Stimulated activated CD4-positive, alpha-beta T cell treated with anti-CD3 and anti-CD28 coated beads, Interleukin-12 subunit alpha, Interleukin-12 subunit beta, amount 100 ng/mL, for 4 hours (primary cell): ENCODE results near the gene KBTBD8.

Source experiments
- DNase-seq: peaks from one replicate; pipeline ENCODE4 v3.0.0-alpha.2; 2020

Gene KBTBD8

DNA sequence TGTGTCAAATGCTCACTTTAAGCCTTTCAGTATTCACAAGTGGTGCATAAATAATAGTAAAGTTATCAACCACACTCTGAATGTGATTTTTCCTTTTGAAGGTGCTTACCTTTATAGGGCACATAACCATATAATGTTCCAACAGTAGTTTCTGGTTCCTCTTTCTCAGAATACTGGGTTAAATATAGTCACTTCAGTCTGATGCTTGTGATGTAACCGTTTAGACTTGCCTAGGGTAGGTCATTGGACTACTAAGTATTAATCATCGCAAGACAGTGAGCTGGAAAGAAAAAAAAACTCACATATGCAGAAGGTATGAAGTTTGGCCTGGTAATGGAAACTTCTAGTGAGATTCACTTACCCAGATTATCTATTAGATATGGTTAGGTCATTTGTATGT lies 1.9 kb downstream of the KBTBD8 start:
- no peak for DNase-seq

DNA sequence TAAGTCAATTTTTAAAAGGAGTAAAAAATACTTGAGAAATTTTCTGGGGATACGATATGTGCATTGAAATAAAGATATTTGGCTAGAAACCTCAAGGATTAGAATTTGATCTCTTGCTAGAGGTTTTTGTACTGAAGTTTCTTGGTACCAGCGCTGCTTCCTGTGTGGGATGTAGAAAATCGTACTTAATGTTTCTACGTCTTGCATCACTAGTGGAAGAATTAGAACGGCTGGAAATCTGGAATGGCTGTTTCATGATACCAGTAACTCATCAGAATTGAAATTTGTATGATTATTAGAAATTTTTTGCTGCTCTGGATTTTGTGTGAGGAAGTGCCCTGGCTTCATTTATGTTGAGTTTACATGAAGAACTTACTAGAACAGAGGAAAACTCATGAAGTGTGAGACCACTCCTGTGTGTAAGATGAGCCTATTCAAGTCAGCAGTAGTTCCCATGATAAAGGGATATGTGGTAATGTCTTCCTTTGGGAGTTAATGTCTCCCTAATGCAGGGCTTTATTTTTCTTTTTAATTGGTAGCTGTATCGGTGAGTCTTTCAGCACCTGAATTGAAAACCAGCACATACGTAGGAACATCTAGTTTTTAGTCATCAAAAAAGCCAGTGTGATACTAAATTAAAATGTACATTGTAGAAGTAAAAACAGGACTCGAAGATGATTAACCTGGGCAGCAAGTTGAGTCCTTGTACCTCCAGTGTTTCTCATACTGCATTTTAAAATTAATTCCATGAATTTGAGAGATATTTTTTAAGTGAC lies 3.2 kb downstream of the KBTBD8 start:
- no peak for DNase-seq

DNA sequence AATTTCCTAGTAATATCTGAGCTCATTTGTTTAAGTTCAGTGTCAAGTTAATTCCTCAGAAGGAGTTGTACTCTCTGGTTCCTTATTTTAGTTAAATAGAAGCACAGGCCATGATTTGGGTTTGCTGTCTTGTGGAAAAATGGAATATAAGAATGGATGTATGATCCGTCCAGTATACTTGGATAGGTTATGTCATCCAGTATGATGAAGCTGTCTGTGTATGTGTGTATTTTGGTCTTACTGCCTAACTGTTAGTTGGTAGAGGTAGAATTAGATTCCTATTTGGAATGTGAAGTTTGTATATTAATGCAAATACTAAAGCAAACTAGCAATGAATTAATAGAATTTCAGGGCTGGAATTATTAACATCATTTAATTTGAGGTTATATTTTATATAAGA lies 7.9 kb downstream of the KBTBD8 start:
- DNase-seq, result no peak

DNA sequence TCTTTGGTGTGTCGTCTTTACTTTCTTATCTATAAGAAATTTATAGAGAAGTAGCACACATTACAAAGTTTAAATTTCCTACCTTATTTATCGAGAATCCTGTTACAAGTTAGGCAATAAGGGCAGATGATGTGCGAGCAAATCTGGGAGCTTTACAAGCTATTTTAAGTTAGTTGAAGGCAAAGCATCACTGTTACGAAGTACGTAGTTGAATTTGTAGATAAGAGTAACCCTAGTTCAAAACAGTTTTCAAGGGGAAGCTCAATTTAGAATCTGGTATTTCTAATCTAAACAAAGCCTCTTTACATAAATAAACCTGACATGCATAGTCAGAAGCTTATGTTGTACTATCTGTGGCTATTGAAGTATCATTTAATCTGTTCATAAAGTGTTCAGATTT lies 8.4 kb downstream of the KBTBD8 start:
- DNase-seq, result no peak

DNA sequence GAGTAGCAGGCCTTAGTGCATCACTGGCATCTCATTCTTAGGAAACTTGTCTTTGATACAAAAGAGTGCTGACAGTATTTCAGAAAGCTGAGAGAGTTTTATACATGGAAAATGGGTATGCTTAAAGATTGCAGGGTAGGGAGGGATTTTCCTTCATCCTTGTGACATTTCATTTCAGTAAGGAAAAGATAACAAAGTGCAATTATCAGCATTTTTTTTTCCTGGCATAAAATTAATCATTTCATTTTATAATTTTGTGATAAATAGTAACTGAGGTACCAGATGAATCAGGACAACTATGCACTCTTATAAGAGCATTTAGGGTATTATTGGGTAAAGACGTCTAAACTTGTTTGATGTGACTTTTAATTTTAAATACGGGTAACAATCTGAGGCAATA lies 10.3 kb downstream of the KBTBD8 start:
- DNase-seq, result no peak

DNA sequence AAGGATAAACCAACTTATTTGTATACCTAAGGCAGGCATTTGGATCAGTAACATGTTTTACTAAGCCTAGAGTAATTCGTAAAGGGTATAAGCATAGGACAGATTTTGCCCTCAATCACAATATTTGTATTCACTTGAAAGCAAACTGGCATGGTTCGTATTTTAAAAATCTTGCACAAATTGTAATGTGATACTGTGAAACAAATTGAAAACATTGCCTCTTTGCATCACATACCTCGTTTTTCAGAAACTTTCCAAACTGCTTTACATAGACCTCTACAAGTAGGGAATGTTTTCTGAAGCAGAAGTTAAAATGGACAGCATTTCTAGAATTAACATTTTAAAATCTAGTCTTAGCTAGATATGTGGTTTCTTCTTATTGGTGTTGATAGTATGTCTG lies 11.6 kb downstream of the KBTBD8 start:
- DNase-seq, result no peak

DNA sequence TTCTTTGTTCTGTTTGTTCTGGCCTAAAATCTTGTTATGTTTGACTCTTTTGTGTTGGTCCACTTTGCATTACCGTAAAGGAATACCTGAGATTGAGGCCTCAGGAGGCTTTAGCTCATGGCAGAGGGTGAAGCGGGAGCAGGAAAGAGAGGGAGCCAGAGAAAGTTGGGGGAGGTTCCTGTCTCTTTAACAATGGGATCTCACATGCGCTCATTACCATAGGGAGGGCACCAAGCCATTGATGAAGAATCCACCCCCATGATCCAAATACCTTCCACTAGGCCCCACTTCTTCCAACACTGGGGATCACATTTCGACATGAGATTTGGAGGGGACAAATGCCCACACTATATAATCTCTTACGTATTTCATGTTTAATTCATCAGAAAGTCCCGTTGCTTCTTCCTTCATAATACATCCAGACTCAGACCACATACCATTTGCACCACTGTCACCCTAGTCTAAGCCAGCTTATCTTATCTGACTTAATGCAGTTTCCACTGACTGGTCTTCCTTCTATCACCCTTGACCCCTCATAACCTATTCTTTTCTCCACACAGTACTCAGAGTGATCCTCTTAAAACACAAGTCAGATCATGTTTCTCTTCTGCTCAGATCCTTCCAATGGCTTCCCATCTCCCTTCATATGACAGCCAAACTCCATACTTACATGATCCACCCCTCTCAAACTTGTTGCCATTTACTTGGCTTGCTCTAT lies 13.5 kb downstream of the KBTBD8 start:
- DNase-seq, result no peak

DNA sequence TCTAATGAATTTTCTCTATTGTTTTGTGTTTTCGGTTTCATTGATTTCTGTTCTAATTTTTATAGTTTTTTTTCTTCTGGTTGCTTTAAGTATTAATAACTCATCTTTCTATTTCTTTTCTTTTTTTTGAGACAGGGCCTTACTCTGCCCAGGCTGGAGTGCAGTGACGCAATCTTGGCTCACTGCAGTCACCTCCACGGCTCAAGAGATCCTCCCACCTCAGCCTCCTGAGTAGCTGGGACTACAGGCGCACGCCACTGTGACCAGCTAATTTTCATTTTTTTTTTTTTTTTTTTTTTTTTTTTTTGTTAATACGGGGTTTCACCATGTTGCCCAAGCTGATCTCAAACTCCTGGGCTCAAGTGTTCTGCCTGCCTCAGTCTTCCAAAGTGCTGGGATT lies 14.5 kb downstream of the KBTBD8 start:
- no peak for DNase-seq

DNA sequence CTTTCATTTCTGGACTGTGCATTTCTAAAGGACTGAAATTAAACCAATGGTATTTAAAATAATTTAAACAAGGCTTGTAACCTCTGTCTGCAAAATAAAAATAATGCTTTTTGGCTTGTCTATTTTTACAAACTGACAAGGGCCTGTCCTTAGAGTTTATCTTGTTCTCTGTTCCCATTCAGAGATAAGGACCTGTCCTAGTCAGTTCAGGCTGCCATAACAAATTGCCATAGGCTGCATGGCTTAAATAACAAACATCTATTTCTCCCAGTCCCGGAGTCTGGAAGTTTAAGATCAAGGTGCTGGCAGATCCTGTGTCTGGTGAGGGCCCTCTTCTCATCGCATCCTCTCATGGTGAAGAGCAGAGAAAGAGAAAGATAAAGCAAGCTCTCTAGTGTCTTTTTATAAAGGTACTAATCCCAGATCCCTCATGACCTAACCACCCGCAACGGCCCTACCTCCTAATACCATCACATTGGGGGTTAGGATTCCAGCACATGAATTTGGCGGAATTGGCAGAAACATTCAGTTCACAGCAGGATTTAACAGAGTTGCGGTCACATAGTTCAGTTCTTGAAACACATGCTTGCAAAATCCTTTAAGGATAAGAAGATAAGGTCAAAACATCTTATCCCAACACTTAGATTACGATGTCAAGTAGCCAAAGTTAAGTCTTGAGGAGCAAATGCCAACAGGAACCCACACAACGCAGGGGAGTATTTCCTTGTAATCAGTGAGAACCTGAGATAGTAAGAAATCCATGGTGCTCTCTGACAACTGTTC lies 17.8 kb downstream of the KBTBD8 start:
- DNase-seq, result no peak

DNA sequence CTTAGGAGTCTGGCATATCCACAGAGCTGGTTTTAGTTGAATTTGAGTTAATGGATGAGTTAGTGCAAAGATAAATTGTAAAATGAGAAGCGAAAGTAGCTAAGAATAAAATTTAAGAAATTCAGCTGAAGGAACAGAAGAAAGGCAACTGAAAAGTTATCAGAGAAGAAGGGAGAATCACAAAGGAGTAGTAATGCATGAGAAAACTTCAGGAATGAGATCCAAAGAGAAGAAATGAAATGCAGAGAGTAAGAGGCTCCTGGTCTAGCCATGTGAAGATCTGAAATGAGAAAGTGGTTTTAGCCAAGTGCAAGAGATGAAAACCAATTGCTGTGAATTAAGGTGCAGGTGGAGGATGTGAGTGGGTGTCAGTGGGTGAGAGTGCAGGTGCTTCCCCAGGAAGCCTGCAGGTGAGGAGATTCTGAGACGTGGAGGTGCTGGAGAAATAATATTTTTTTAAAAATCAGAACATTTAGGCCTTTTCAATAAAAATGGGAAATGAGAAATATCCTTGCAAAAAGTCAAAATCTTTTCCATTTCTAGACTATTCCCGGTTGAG lies 18.5 kb downstream of the KBTBD8 start:
- DNase-seq, result no peak

DNA sequence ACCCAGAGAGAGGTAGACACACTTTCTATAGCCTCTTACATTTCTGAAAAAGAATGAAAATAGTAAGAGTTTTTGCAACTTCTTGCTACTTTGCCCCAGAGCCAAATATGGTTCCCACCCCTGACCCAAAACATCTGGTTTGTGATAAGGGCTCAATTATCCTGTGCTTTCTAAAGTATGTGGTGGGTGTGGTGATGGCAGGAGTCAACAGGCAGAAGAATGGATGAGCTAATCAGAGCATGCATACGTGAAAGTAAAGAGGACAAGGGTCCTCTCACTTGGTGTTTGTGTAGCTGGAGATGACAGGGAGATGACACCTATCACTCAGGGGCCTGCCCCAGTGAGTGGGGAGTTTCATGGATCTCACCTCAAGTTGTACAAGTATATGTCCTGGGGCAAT lies 19.1 kb downstream of the KBTBD8 start:
- no peak for DNase-seq

DNA sequence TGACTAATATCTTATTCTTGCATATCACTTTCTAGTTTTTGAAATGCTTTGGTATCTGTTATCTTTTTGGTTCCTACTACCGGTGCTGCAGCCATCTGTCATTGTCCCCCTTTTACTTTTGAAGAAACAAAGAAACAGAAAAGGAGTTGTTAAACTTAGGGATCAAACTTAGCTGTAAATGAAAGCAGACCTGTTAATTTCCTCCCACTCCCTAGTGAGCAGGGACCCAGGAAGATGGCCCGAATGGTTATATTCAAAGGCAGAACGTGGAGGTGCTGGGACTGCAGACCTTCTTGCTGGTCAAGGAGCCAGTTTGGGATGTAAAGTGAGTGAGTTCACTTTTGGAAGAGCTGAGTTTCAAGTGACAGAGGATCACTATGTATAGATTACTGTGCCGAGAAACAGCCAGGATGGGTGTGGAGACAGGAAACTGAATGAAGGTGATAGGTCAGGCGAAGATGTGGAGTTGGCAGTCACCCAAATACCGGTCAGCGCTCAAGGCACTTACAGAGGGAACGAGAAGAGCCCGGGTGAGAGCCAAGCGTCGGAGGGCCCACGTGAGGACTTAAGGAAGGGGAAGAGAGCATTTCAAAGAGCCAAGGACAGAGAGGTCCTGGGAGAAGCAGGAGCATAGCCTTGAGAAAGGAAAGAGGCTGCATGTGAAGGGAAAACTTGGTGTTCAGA lies 20.1 kb downstream of the KBTBD8 start:
- DNase-seq, result no peak

DNA sequence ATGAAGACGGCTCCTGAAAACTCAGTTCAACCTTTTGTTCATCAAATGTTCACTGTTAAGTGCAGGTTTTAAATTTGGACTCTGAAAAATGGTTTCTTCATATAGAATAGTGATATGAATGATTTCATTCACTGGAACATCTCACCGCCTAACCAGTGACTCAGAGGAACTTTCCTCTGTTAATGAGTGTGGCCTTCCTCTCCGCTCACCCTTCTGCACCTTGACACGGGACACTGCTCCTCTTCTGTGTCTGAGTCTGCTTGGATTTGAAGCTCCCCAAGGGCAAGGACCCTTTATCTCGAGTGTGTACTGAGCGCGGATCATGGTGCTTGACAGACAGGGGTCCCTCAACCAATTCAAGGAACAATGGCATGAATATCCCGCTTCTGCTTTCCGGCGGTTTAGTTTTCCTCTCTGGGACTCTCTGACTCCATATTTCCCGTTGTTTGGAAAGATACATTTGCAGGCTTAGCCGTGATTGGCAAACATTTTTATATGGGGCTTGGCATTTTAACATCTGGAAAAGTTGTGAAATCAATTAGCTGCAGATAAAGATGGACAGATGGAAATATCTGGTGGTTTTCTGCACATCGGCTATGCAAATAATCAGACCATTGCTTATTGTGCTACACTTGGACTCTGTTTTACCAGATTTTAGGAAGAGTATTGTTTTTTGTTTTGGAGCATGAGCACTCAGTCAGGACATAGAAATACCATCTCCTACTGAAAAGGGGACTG lies 20.9 kb downstream of the KBTBD8 start:
- no peak for DNase-seq

DNA sequence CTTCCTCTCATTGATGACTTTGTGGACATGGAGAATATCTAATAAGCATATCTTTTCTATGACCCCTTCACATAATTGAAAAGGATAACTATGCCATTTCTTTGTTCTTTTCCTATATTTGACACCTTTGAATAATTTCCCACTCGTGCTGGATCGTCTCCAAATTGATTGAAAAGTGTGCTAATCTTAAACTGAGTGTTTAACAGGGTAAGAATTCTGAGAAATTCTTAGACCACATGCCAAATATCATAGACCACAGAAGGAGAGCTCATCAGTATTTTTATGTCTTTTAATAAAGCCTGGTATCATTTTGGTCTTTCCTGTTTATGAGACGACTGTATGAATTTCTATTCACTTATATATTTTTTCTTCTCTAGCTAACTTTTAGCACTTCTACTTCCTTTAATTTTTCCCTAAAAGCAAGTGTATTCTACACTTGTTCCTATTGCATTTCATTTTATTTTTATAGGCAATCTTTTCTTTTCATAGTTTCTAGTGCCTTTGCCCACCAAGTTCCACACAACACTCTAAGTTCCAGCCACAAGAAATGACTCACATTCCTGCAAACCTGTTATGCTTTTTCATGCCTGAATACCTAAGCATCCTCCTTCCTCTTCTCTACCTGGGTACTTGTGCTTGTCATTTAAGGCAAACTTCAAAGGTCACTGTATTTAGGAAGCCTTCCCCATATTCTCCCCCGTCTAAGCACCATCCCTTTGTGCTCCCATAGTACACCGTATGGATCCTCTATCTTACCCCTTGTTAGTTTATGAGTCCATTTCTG lies 30.1 kb downstream of the KBTBD8 start:
- DNase-seq, result no peak

DNA sequence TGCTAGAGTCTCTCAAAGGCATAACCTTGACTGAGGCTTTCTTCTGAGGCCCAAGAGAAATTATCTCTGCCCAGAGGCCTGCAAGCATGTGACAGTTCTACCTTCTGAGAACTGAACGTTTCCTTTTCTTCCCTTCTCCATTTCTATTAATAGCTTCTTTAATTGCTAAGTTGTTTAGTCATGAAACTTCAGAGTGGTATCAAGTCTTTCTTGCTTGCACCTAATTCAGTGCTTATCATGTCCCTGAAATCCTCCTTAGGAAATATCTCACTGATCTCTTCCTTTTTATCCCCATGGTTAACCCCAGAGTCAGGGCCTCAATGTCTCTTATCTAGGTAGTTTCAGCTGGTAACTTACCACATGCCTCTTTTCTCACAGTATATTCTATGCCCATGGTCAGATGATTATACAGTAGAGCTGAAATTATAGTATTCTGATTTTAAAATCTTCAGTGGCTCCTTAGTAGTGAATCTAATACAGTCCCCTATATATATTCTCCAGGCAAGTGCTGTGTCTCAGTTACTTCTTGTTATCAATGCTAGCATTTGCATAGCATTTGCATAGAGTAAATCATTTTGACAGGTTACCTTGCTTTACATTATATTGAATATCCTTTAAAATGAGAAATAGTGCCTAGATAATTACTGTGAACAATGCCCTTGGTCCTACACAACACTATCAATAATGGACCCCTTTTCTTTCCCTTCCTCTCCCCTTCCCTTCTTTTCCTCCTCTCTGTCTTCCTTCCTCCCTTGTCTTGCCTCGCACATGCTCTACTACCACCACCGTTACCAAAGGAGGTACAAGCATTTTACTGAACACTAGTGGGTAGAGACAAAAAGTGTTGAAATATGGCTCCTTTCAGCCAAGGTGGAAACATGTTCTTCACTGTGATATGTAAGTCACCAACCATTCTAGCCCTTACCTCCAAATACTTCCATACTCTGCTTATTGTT lies 33.0 kb downstream of the KBTBD8 start:
- no peak for DNase-seq

DNA sequence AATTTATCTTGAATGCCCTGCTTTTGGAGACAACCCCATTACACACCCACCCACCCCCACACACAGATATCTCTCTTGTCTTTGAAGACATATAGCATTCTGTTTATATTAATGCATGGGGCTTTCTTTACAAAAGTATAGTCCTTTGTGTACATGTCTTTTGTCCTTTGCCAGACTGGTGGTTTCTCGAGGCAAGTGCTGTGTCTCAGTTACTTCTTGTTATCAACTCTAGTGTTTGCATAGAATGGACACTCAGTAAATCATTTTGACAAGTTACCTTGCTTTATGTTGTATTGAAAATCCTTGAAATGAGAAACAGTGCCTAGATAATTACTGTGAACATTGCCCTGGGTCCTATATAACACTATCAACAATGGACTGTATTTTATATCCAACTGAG lies 33.9 kb downstream of the KBTBD8 start:
- no peak for DNase-seq

DNA sequence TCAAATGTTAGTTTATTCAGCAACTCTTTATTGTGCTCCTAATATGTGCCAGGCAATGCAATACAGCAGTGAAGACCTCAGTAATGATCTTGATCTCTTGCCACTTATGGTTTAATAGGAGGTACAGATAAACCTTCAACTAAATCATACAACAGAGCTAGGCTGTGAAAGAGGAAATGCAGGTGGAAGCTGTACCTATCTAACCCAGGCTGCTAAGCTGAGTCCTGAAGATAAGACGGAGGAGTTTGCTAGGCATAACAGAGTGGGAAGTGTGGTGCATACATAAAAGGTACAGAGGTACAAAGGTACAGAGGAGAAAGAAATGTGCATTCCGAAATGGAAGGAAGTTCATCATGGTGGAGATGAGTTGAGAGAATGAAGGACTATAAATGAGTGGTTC lies 35.0 kb downstream of the KBTBD8 start:
- DNase-seq, result no peak

DNA sequence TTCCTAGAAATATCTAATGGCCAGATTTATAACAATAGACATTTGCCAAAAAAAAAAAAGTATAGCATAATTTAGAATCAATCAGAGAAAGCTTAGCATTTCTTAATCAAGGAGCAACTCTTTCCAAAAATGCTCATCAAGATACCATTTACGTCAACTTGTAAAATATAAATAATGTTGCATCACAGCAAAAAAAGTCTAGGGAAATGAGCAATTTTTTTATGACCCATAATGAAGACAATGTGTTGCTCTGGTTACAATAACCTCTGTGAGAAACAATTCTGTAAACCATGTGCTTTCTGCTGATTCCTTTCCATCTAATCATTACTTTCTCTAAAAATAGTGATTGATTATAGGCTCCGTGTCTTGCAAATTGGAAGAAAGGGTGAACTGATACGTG lies 36.3 kb downstream of the KBTBD8 start:
- DNase-seq, result no peak

DNA sequence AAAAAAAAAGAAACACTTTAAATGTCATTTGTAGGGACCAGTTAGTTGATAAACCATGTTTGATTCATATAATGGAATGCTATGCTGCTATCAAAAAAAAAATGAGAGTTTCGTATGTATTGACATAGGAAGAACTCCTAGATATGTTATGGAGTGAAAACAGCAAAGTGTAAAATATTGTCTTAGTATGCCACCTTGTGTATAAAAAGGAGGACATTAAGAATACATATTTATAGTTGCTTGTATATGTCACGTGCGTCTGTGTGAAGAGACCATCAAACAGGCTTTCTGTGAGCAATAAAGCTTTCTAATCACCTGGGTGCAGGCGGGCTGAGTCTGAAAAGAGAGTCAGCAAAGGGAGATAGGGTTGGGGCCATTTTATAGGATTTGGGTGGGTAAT lies 39.5 kb downstream of the KBTBD8 start:
- no peak for DNase-seq

DNA sequence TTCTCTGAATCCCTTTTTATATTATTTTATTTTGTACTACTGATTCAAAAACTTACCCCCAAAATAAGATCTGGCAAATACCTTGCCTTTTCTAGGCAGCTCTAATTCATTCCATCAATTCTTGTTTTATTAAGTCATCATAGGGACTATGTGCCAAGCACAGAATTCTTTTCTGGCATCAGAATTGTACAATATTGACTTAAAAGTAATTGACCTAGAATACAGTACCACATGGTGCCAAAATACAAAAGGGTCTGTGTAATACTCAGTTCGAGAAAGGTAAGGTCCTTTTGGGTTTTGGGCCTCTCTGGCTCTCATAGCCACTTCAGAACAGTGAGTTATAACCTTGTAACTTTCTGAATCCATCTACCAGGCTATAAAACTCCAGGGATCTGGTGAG lies 46.2 kb downstream of the KBTBD8 start:
- DNase-seq, result no peak
